GM19397 (cell line): ENCODE results near the gene UBAC1.
"Not testable (repeated sequence)": the region's sequence is repeated elsewhere in the genome, so short reads cannot be mapped to it uniquely, and the experiment has no call there.

Experiments used
- ATAC-seq: cut with Tn5 transposase; IDR thresholded peaks from one replicate; pipeline ENCODE4 v1.9.1; 2021; ENCODE audit warnings: mild to moderate bottlenecking, moderate library complexity; ENCODE audit not compliant: unreplicated experiment

UBAC1 gene

DNA sequence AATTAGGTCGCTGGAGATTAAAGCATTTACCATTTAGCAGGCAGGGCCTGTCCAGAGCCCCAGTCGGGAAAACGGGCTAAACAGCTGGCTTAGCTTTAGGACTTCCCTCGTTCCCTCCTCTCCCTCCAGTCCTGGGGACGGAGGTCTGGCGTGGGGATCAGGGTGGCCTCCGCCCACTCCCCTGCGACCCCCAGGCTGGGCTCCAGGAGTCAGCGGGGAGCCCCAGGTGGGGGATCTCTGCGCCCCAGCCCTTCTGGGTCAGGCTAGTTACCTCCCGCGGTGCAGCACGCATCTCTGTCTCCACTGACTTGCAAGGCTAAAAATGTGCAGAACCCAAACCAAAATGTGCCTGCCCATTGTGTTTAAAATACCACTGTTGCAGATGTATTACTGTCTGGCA lies 37.7 kb downstream of the UBAC1 start:
- ATAC-seq = no peak

DNA sequence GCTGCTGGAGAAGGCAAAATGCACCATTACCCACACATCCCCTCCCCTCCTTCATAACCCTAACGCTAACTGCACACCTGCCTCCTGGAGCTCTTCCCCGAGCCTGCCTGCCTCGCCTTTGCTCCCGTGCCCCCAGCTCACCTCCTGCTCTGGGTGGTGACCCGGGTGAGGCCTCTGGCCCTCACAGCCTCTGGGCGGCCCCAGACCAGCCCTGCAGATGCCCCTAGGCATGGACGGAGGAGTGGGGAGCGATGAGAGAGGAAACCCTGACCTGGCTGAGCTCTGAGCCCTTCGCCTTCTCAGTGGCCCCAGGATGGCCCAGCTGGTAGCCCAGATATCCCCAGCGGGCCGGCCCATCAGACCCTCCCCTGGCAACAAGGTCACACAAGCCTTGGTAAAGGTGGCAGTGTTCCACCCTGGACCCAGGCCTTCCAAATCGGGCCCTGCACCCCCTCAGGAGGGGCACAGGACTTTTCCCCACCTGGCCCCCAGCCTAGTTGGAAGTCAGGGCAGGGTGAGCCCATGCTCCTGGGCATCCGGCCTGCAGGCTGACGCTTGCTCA lies 39.3 kb downstream of the UBAC1 start:
- ATAC-seq = no peak

DNA sequence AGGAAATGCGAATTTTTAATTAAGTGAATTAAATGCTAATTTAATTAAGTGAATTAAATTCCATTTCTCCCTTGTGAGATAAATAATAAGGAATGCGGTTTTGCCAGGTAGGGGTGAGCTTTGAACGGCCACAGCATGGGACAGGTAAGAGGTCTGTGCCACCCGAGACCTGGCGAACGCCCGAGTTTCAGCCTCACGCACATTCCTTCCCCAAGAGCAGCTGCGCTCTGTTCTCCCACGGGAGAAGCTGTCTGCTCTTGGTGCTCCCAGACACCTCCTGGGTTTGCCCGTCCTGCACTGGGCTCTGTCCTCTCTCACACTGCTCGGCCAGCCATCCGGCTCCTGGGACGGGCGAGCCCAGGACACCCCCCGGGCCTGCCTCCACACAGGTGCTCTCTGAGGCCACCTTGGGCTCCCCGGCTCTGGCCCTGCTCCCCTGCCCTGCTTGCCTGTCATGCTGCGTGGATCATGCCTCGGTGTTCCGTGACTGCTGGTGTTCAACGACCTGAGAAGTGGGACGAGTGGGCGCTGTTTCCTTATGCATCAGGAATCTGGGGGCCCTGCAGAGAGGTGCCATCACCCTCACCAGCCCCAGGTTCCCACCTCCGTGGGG lies 40.1 kb downstream of the UBAC1 start:
- no peak for ATAC-seq

DNA sequence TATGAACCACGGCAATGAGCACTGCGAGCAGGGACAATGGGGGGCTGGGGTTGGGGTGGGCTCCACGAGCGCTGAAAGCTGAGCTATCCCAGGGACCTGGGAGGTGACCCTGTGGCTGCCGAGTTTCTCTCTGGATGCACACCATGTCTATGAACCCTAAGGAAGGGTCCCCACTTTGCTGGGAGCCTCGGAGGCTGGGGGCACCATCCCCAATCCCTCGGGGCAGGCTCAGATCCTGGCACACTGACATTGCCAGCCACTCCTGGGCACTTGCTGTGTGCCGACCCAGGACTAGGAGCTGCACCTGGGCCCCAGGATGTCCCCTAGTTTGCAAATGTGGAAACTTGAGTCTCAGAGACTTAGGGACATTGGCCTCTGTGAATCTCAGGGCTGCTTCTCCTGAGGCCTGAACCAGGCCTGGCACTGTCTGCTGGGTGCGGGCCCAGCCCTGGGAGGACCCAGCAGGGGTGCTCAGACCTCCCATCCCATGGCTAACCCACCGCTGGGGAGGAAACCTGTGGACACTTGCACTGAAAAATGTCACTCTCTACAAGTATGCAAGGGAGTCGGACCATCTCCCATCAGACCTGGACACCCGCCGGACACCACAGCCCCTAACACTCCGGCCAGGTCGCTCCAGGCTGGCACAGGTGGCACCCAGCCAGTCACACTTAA lies 40.8 kb downstream of the UBAC1 start:
- ATAC-seq = no peak

DNA sequence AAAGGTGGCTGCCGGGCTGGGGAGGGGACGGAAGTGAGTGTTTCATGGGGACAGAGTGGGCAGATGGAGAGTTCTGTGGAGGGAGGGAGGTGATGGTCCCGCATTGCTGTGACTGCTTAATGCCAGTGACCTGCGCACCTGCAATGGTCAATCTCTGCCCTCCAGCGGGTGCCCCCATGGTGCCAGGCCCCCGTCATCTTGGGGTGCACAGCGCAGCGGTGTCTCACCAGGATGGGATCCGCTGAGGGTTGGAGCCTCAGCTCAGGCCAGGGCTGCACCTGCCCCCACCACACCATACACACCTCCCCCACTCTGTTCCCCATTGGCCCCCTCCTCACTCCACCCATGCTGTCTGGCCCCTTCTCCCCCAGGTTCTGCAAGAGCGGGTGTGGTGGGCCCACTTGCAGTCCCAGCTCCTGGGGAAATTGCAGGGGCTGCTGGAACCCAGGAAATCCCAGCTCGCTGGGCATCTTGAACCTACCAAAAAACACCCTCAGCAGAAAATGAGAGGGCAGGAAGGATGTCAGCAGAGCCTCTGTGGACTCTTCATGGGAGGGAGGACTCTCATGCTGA lies 41.8 kb downstream of the UBAC1 start:
- ATAC-seq = no peak

DNA sequence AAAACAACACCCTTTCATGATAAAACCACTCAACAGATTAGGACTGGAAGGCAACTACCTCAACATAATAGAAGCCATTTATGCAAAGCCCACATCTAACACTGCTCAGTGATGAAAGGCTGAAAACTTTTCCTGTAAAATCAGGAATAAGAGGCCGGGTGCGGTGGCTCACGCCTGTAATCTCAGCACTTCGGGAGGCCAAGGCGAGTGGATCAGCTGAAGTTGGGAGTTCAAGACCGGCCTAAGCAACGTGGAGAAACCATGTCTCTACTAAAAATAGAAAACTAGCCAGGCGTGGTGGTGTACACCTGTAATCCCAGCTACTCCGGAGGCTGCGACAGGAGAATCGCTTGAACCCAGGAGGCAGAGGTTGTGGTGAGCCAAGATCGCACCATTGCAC lies 44.9 kb downstream of the UBAC1 start:
- ATAC-seq = not testable (repeated sequence)

DNA sequence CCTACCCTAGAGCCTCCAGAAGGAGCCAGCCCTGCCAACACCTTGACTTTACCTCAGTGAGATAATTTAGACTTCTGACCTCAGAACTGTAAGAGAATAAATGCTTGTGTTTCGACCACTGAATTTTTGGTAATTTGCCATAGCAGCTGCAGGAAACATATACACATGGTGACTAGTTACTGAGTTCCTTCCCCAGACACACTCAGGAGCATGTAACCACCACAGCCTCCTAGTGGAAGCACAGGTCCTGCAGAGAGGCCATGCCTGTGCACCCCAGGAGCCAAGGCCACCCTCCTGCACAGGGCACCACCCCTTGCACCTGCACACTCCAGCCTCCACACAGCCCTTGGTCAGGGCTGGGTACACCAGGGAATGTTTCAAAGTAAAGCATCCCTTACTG lies 46.3 kb downstream of the UBAC1 start:
- ATAC-seq = no peak

DNA sequence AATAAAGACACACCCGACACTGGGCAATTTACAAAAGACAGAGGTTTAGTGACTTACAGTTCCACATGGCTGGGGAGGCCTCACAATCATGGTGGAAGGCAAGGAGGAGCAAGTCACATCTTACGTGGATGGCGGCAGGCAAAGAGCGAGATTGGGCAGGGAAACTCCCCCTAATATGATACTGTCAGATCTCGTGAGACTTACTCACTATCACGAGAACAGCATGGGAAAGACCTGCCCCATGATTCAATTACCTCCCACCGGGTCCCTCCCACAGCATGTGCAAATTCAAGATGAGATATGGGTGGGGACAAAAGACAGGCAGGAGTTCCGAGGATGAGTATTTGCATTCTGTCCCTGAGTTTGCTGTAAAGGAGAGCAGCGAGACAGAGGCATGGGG lies 49.9 kb downstream of the UBAC1 start:
- not testable (repeated sequence) for ATAC-seq

DNA sequence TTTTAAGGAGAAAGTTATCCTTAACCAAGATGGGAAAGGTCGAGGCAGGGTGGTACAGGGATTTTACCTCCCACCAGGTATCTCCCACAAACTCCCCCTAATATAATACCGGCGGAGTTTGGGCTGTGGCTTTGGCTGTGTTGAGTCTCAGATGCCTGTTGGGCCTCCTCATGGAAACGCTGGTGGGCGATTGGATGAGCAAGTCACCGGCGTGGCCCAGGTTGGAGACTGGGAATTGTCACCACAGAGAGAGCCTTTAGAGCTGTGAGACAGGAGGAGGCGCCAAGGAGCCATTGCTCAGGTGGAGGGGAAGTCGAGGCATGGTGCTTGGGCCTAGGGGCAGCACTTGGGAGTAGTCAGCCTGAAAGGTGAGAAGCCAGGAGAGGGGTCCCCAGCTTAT lies 50.4 kb downstream of the UBAC1 start:
- no peak for ATAC-seq

DNA sequence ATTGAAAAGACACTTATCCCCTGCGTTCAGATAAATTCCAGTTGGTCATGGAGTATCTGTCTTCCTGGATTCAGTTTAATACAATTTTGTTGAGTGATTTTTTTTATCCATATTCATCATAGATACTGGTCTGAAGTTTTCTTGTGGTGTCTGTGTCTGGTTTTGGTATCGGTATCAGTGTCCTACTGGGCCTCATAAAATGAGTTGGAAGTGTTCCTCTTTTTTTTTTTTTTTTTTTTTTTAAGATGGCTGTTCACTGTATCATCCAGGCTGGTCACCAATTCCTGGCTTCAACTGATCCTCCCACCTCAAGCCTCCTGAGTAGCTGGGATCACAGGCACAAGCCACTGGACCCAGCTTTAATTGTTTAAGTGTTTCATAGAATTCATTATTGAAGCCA lies 51.0 kb downstream of the UBAC1 start:
- ATAC-seq = no peak

DNA sequence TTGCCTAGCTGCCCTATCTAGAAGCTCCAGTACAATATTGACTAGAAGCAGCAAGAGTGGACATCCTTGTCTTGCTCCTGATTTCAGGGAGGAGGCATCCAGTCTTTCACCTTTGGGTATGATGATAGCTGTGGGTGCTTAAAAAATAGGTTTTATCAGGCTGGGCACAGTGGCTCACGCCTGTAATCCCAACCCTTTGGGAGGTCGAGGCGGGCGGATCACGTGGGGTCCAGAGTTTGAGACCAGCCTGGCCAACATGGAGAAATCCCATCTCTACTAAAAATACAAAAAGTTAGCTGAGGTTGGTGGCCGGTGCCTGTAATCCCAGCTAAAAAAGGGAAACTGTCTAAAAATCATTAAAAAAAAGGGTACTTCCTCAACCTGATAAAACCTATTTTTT lies 51.8 kb downstream of the UBAC1 start:
- no peak for ATAC-seq

DNA sequence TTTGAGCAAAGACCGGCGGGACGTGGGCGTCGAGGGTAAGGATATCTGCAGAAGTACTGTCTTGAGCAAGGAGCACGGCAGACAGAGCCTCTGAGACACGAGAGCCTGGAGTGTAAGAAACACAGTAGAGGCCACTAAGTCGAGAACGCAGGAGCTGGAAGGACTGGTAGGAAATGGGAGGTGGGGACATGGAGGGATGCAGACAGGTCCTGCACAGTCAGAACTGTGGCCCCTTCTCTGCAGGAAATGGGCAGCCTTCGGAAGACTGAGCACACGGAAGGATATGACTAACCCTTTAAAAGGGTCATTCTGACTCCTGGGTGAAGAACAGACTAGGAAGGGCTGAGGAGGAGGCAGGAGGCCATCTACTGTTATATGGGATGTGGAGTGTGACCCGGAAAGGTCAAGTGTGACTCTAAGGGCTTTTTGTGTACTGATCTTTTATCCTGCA lies 52.4 kb downstream of the UBAC1 start:
- ATAC-seq = no peak

DNA sequence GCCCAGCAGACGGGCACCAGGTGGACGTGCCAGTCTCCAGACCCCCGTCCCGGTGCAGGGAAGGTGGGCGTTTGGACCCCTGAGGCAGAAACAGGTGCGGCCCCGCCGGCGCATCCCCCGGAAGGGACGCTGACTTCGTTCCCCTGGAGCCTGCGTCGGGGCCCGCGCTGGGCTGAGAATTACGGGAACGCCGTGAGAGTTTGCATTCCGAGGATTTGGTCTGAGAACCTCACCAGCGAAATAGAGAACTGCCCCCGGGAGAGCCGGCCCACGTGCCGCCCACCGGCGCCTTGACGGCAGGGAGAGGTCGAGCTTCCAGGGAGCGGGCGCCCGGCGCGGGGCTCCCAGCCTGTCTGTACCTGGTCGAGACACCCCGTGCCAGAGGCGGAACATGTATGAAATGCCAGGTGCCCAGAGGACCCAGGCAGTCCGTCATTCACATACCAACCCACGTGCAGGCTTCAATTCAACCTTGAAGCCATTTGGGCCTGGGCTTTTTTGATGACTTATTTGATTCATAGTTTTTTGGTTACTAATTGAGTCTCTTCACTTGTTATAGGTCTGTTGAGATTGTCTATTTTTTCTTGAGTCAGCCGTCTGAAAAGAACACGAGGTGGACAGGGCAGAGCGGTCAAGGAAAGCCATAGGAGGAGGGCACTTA lies 53.0 kb downstream of the UBAC1 start:
- ATAC-seq = peak; percentile 4

DNA sequence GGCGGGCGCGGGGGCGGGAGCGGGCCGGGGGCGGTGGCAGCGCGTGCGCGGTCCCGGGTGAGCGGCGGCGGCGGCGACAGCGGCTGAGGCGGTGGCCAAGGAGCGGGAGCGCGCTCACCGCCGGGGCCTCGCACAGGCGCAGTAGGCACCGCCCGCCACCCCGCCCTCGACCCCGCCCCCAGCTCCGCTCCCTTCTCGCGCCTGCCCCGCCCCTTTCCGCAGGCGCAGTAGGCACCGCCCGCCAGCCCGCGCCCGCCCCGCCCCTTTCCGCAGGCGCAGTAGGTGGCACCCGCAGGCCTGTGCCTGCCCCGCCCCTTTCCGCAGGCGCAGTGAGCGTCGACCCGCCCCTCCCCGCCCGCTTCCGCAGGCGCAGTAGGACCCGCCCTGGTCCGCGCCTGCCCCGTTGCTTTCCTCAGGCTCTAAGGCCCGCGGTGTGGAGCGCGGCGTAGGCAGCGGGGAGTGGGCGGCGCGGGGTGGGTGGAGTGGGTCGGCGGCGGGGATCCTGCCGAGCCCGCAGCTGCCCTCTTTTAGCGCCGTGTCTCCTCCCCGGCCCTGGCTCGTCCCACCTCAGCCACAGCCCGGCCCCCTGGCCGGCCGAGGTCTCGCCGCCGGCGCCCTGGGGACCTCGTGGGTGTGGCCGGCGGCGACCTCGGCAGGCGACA lies 53.6 kb downstream of the UBAC1 start, which contains the start of gene CAMSAP1:
CAMSAP1 (minus strand) TSS at position 116 of the 662 bp plus-strand sequence. CDS start 387 bp downstream, outside the sequence.
- peak; percentile 79 for ATAC-seq

DNA sequence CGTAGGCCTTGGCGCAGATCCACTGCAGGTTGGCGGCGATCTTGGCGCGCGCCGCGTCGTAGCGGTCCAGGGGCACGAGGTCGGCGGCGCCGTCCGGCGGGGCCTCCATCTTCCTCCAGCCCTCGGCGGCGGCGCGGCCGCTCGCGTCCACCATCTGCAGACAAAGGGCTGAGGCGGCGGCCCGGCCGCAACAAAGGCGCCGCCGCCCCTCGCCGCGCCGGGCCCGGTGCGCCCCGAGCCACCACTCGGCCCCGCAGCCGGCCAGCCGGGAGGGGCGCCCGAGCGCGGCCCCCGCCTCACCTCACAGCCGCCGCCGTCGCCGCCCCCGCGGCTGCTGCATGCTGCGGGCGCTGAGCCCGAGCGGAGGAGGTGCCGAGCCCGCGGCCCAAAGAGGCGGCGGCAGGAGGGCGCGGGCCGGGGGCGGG lies 54.2 kb downstream of the UBAC1 start:
- no peak for ATAC-seq

DNA sequence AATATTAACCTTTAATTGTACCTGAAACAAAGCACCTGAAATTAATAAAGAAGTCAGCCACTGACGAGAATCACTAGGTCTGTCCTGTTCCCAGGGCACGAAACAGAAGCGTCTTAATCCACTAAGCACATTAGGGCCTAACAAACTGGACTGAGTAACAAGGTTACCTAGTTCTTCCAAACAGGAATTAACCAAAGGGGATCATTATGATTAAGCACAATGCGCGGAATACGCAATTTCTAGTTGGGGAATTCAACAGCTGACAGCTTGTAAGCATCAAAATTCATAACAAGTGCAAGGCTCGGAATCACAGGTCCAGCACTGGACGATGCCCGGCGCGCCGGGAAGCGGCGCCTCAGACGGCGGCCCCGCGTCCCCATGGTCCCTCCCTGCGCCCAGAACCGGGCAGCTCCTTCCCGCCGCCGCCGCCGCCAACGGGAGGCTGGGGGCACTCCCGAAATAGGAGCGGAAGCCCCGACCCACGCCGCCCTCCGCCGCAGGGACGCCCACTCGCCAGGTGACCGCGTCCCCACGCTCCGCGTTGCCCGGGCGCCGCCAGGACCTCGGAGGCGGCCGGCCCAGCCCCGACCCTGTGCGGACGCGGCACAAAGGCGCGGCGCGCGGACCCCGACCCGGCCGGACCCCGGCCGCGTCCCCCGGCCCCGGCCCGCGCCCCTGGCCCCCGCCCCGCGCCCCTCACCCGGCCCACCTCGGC lies 54.7 kb downstream of the UBAC1 start:
- ATAC-seq = peak; percentile 3

DNA sequence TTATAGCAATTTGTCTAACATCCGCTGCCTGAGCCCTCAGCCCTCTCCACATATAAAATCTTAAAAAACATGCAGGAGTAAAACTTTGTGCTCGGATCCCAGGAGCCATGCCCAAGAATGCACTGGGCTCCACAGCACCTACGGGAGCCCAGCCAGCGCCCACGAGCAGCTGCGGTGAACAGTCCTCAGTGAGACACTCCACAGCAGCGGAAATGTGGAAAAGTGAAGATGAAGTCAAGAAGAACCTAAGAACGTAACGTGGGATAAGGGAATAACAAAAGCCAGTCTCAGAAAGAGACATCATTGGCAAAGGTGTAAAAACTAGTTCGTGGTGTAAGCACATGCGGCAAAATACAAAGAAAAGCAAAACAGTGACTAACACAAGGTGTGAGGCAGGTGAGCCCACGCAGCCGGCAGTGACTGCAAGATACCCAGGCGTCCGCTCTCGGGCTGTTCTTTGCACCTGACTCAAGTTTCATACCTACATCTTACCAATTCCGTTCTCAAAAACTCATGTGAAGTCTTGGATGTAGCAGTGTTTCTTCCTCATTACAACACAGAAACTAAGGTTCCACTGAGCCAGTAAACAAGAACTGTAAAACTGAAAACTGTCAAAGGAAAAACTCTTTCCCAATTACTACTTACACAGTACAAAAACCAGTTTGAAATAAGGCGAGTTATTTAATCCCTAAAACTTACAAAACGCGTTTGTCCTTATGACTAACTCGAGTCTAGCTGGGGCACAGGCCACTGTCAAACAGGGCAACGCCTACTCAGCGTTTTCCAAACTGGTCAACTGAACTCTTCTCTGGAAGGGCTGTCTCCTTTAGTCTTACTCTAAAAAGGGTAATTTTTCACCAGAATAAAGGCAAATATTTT lies 55.6 kb downstream of the UBAC1 start:
- ATAC-seq = no peak

DNA sequence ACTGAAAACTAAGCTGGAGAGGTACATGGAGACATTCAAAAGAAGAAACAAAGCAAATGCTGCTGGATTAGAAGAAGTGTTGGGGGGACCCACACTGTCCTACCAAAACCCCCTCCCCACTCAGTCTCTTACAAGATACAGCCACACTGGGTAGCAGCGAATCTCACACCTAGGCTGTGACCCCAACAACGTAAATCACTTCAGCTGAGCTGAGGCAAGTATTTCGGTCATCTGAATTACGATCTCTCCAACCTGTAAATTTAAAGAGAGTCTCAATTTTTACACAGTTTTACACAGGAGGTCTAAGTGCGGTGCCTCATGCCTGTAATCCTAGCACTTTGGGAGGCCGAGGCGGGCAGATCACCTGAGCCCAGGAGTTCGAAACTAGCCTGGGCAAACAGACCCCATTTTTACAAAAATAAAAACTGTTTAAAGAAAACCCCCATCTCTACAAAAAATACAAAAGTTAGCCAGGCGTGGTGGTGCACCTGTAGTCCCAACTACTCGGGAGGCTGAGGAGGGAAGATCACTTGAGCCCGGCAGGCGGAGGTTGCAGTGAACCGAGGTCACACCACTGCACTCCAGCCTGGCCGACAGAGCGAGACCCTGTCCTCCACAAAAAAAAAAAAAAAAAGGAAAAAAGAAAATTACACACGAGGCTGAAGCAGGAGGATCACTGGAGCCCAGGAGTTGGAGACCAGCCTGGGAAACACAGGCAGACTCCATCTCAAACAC lies 57.2 kb downstream of the UBAC1 start:
- no peak for ATAC-seq

DNA sequence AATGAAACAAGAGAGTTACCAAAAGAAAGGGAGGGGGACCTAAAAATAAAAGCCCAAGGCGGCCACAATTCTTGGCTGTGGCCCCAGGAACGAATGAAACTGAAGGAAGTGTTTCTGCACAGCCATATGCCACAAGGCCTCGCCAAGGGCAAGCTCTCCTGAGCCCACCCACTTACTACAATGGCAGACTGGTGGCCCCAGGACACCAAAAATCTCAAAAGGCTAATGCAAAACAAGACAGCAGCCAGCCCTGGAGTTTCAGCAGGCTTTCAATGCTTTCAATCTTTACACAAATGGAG lies 57.9 kb downstream of the UBAC1 start:
- ATAC-seq = no peak
